Measurements from ENCODE around the gene GNAT2. TPM values are rescaled to one million over a fixed set of nuclear protein-coding genes. Genes with fewer than 3 reads are reported as not detected.

GNAT2 gene
- total RNA-seq, 1 donor, result 0.43 TPM

DNA sequence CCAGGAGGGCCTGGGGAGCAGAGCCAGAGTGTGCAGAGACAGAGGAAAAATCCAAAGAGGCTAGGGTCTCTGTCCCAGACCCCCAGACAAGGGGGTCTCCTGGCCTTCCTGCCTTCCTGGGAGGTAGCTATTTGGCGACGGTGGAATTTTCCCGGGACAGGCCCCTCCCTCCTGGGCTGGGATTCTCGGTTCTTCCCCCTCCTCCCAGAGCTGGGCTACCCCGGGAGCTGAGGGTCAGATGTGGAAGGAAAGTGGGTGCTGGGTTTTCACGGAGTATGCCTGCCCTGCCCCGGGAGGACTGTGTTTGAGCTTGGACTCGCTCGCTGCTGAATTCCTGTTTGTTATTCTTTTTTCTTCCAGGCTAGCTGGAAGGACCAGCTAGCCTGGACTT, 980 bp upstream of the GNAT2 start:
- peak; percentile 72 for DNase-seq (ENCODE audit: low read depth)
- H3K4me3 ChIP-seq (ENCODE audit: low read depth, low read length), result peak overlapping the region; percentile 98
- TF ChIP-seq, protein P1, sequence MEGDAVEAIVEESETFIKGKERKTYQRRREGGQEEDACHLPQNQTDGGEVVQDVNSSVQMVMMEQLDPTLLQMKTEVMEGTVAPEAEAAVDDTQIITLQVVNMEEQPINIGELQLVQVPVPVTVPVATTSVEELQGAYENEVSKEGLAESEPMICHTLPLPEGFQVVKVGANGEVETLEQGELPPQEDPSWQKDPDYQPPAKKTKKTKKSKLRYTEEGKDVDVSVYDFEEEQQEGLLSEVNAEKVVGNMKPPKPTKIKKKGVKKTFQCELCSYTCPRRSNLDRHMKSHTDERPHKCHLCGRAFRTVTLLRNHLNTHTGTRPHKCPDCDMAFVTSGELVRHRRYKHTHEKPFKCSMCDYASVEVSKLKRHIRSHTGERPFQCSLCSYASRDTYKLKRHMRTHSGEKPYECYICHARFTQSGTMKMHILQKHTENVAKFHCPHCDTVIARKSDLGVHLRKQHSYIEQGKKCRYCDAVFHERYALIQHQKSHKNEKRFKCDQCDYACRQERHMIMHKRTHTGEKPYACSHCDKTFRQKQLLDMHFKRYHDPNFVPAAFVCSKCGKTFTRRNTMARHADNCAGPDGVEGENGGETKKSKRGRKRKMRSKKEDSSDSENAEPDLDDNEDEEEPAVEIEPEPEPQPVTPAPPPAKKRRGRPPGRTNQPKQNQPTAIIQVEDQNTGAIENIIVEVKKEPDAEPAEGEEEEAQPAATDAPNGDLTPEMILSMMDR (IDR thresholded peaks at IDR 0.05; ENCODE audit: insufficient read depth, low read depth, low read length), result no peak

DNA sequence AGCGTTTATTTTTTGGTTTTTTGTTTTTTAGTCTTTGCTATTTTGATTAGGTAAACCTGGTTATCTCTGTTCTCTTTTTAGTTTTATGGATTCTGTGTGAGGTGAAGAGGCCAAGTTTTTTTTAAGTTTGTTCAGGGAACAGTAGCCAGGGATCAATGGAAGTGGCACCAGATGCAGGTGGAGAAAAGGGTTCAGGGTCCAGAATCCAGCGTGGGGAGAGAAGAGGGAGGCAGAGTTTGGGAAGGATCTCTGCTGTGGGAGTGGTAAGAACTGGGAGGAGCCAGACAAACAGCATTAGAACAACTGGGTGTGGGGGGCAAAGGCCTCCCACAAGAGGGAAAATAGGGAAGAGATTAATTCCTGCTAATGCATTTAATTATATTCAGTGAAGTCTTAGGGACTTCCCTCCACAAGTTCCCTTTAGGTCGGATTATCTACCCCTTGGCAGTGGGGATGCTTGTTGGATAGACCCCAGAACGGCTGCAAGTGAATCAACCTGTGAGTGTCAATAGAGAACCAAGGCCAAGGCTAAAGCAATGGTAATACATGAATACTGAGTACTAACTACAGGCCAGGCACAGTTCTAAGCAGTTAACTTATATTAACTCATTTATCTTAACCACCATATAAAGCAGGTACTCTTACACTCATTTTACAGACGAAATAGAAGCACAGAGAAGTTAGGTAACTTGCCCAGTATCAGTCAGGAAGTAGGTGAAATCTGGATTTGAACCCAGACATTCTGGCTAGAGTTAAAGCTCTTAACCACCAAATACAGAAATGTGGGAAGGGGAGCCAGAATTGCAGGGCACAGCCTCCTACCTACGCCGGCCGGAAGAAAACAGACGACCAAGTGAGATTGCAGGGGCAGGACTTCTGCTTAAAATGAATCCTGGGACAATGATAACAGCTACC, 498 bp downstream of the GNAT2 start:
- TF ChIP-seq, protein P1 (IDR thresholded peaks at IDR 0.05; ENCODE audit: insufficient read depth, low read depth, low read length), result no peak
- H3K4me3 ChIP-seq (ENCODE audit: low read depth, low read length), result peak overlapping the region; percentile 98

DNA sequence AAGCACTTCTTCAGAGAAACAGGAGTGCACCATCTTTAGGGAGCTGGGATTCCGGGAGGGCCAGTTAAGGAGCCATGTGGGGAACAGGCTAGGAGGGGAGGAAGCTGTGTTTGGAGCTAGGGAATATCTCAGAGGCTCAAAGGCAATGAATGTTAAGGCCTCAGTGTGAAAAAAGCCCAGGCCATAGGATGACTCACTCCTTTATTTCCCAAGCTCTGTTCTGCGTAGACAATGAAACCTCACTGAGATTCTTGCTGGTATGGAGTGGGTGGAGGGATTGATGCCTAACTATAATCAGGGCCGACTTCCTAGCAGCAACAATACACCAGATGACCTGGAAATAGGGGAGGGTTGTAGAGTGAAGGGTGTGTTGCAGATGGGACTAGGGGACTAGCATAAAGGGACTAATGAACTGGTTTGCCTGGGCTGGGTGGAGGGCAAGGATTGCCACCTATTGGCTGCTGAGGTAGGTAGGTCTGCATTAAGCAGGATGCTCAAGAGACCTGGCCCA, 2.1 kb downstream of the GNAT2 start:
- peak; percentile 92 for DNase-seq (ENCODE audit: low read depth)
- TF ChIP-seq, protein P1 (IDR thresholded peaks at IDR 0.05; ENCODE audit: insufficient read depth, low read depth, low read length), result no peak
- no peak overlapping the region for H3K4me3 ChIP-seq (ENCODE audit: low read depth, low read length)

More for the DNA sequence above, 498 bp downstream of the GNAT2 start:
- DNase-seq (ENCODE audit: low read depth), result no peak

DNA sequence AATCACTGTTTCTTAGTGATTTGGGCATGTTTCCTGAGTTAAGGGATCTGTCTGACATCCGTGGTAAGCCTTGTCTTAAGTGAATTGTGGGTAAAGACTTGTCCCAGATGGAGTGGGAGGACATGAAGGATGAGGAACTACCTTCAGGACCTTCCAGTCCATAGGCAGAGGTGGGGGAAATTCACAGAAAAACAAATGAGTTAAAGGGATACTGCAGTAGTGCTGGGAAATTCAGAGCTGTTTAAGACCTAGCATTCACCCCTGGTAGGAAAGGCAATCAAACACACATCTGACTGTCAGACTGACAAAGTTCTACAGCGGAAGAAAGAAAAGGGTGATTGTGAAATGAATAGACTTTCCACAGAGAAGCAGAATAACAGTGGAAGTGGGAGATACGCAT, 3.0 kb downstream of the GNAT2 start:
- H3K4me3 ChIP-seq (ENCODE audit: low read depth, low read length), result no peak overlapping the region
- no peak for DNase-seq (ENCODE audit: low read depth)
- TF ChIP-seq, protein P1 (IDR thresholded peaks at IDR 0.05; ENCODE audit: insufficient read depth, low read depth, low read length), result no peak

DNA sequence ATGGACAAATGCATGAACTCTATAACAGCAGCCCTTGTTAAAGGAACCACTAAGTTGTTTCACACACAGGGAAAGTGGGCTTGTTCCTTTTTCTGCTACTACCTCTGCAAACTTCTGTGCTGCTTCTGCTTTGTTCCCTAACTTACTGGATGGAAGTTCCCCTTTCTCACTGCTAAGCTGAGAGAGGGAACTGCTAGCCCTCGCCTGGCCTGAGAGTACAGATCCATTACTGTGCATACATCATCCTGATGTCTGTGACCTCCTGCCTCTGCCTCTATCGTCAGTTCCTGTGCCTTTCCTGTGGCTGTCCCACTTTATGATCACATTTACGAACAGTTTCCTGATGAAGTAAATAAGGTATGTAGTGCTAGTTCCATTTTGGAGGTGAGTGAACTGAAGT, 3.5 kb downstream of the GNAT2 start:
- H3K4me3 ChIP-seq (ENCODE audit: low read depth, low read length), result no peak overlapping the region
- TF ChIP-seq, protein P1 (IDR thresholded peaks at IDR 0.05; ENCODE audit: insufficient read depth, low read depth, low read length), result no peak
- DNase-seq (ENCODE audit: low read depth), result peak; percentile 26

DNA sequence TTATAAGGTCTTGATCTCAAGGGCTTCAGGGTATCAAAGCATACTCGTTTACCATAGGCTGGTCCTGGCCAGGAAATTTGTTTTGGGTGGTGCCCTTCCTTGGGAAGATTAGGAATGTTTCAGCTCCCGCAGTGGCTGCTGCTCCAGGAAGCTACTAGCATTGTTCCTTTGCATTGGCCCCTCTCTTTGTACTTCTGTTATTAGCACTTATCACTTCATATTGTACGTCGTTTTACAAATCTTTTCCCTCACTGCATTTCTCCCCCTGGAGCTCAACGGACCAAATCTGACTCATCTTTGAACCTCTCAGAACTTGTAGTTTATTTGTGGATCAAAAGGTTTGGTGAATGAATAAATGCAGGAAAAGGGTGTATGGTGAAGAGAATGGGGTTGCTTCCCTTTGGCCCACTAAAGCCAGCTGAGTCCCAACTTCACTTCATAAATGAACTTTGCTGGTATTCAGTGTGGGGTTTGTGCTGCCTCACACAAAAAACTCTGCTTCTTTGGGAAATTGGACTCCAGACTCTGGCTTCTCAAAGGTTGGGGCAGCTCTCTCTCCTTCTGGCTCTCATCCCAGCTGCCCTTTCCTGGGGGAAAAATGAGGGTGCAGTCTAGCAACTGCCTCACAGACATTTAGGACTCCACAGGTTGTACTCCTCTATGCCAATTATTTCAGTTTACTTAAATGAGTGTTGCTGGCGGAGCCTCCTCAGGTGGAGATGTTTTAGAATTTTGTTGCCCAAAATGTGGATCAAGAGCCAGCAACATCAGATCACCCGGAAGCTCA, 5.9 kb downstream of the GNAT2 start:
- TF ChIP-seq, protein P1 (IDR thresholded peaks at IDR 0.05; ENCODE audit: insufficient read depth, low read depth, low read length), result no peak
- H3K4me3 ChIP-seq (ENCODE audit: low read depth, low read length), result no peak overlapping the region
- no peak for DNase-seq (ENCODE audit: low read depth)

All from fibroblast of villous mesenchyme (primary cell).